HEK293T (cell line): ENCODE data around the gene FSIP1.

Source experiments
- CTCF ChIA-PET: fragments of 350-600 bp; formaldehyde crosslinking; extraction: SDS; loops from one replicate; lab custom pipeline; 2021; ENCODE audit warnings: antibody characterized with exemption, inconsistent platforms; lab: Yijun Ruan, JAX
- POLR2A ChIA-PET: fragments of 350-600 bp; formaldehyde crosslinking; extraction: SDS; loops from one replicate; lab custom pipeline; 2020; ENCODE audit warnings: antibody characterized with exemption, inconsistent platforms; lab: Yijun Ruan, JAX
- DNase-seq: peaks from one replicate; pipeline ENCODE4 v3.0.0; 2012; ENCODE audit warnings: mixed read lengths; ENCODE audit errors: extremely low spot score
- ARNT ChIP-seq: fragments of 450-650 bp; IDR thresholded peaks from 2 replicates; pipeline ENCODE4 v1.6.1; 2017; ENCODE audit warnings: mild to moderate bottlenecking
- BHLHE40 ChIP-seq: fragments of 450-650 bp; IDR thresholded peaks from 2 replicates; pipeline ENCODE4 v1.6.1; 2016; ENCODE audit warnings: mild to moderate bottlenecking, moderate library complexity, borderline replicate concordance
- CTBP1 ChIP-seq: fragments of 450-650 bp; IDR thresholded peaks from 2 replicates; pipeline ENCODE4 v1.6.1; 2016; ENCODE audit warnings: borderline replicate concordance
- ELF4 ChIP-seq: fragments of 450-650 bp; IDR thresholded peaks from 2 replicates; pipeline ENCODE4 v1.6.1; 2017; ENCODE audit warnings: antibody characterized with exemption
- FOXA1 ChIP-seq: fragments of 450-650 bp; IDR thresholded peaks from 2 replicates; pipeline ENCODE4 v1.6.1; 2016; ENCODE audit warnings: mild to moderate bottlenecking
- FOXK2 ChIP-seq: fragments of 450-650 bp; IDR thresholded peaks from 2 replicates; pipeline ENCODE4 v1.6.1; 2016; ENCODE audit warnings: mild to moderate bottlenecking
- FOXM1 ChIP-seq: fragments of 450-650 bp; IDR thresholded peaks from 2 replicates; pipeline ENCODE4 v1.6.1; 2017; ENCODE audit warnings: mild to moderate bottlenecking, borderline replicate concordance
- HDGF ChIP-seq: fragments of 450-650 bp; IDR thresholded peaks from 2 replicates; pipeline ENCODE4 v1.6.1; 2017; ENCODE audit warnings: antibody characterized with exemption, borderline replicate concordance
- L3MBTL2 ChIP-seq: fragments of 450-650 bp; conservative IDR thresholded peaks from 2 replicates; pipeline ENCODE4 v1.6.1; 2016; ENCODE audit warnings: mild to moderate bottlenecking
- LEF1 ChIP-seq: fragments of 450-650 bp; IDR thresholded peaks from 2 replicates; pipeline ENCODE4 v1.6.1; 2017; ENCODE audit warnings: mild to moderate bottlenecking, borderline replicate concordance
- NFRKB ChIP-seq: fragments of 450-650 bp; IDR thresholded peaks from 2 replicates; pipeline ENCODE4 v1.6.1; 2016; ENCODE audit warnings: mild to moderate bottlenecking, moderate library complexity
- PKNOX1 ChIP-seq: fragments of 450-650 bp; IDR thresholded peaks from 2 replicates; pipeline ENCODE4 v1.6.1; 2016
- SP1 ChIP-seq: fragments of 450-650 bp; IDR thresholded peaks from 2 replicates; pipeline ENCODE4 v1.6.1; 2017
- SUZ12 ChIP-seq: fragments of 450-650 bp; IDR thresholded peaks from 2 replicates; pipeline ENCODE4 v1.6.1; 2016; ENCODE audit warnings: mild to moderate bottlenecking
- TARDBP ChIP-seq: fragments of 450-650 bp; IDR thresholded peaks from 2 replicates; pipeline ENCODE4 v1.6.1; 2016
- ZNF384 ChIP-seq: fragments of 450-650 bp; IDR thresholded peaks from 2 replicates; pipeline ENCODE4 v1.6.1; 2016

The FSIP1 gene

GRCh38 chr15:39649757-39650156, 132.9 kb downstream of the FSIP1 start:
- no peak for TF ChIP-seq ZNF384
- TF ChIP-seq PKNOX1 = no peak
- no peak for TF ChIP-seq LEF1
- no peak for TF ChIP-seq HDGF
- no peak for TF ChIP-seq SUZ12
- no peak for TF ChIP-seq FOXA1
- no peak for TF ChIP-seq CTBP1
- TF ChIP-seq BHLHE40 = no peak
- no peak for TF ChIP-seq TARDBP
- no peak for TF ChIP-seq FOXK2
- TF ChIP-seq ARNT = no peak
- no peak for TF ChIP-seq L3MBTL2
- no peak for TF ChIP-seq FOXM1
- no peak for TF ChIP-seq ELF4
- TF ChIP-seq NFRKB = no peak
- no peak for TF ChIP-seq SP1
- ChIA-PET CTCF (no interaction called here), POLR2A (no interaction called here)
- no peak for DNase-seq

GRCh38 chr15:39646425-39646824, 136.2 kb downstream of the FSIP1 start:
- TF ChIP-seq TARDBP (no peak), ZNF384 (no peak), FOXM1 (no peak)
- ChIA-PET POLR2A (no interaction called here), CTCF (no interaction called here)
- DNase-seq = no peak

GRCh38 chr15:39645976-39646257, 136.7 kb downstream of the FSIP1 start:
- POLR2A ChIA-PET = no interaction called here
- CTCF ChIA-PET = interaction anchor here (0.6 kb wide), 1 partner anchor 29 kb away, joined by 10 read pairs; no protein-coding TSS in a partner anchor
- TF ChIP-seq HDGF (no peak), ZNF384 (no peak), ELF4 (no peak), SP1 (no peak), NFRKB (no peak), CTBP1 (no peak), L3MBTL2 (no peak), FOXM1 (no peak), TARDBP (no peak), FOXK2 (no peak), BHLHE40 (no peak), FOXA1 (no peak), SUZ12 (no peak), LEF1 (no peak), ARNT (no peak), PKNOX1 (no peak)
- no peak for DNase-seq

GRCh38 chr15:39645138-39645975, 137.3 kb downstream of the FSIP1 start:
- TF ChIP-seq ARNT (no peak), FOXM1 (no peak), L3MBTL2 (no peak), BHLHE40 (no peak), HDGF (no peak), ELF4 (no peak), SP1 (no peak), CTBP1 (no peak), LEF1 (no peak)
- CTCF ChIA-PET = interaction anchor here (0.6 kb wide), 2 partner anchors 29 to 908 kb away, joined by 3 to 10 read pairs; no protein-coding TSS in a partner anchor
- POLR2A ChIA-PET = no interaction called here
- no peak for DNase-seq

GRCh38 chr15:39644136-39644535, 138.5 kb downstream of the FSIP1 start:
- ChIA-PET POLR2A (no interaction called here), CTCF (no interaction called here)
- no peak for TF ChIP-seq NFRKB
- no peak for TF ChIP-seq L3MBTL2
- no peak for TF ChIP-seq TARDBP
- TF ChIP-seq ZNF384 = no peak
- TF ChIP-seq ELF4 = no peak
- no peak for TF ChIP-seq SUZ12
- TF ChIP-seq BHLHE40 = no peak
- TF ChIP-seq FOXA1 = no peak
- no peak for TF ChIP-seq CTBP1
- no peak for TF ChIP-seq PKNOX1
- no peak for TF ChIP-seq SP1
- no peak for TF ChIP-seq HDGF
- TF ChIP-seq ARNT = no peak
- TF ChIP-seq FOXK2 = no peak
- no peak for TF ChIP-seq FOXM1
- no peak for TF ChIP-seq LEF1
- DNase-seq = no peak

GRCh38 chr15:39643727-39644126, 138.9 kb downstream of the FSIP1 start:
- ChIA-PET POLR2A (no interaction called here), CTCF (no interaction called here)
- no peak for TF ChIP-seq ARNT
- no peak for TF ChIP-seq ZNF384
- no peak for TF ChIP-seq HDGF
- no peak for TF ChIP-seq SUZ12
- TF ChIP-seq BHLHE40 = no peak
- no peak for TF ChIP-seq NFRKB
- no peak for TF ChIP-seq TARDBP
- TF ChIP-seq SP1 = no peak
- TF ChIP-seq L3MBTL2 = no peak
- TF ChIP-seq FOXK2 = no peak
- no peak for TF ChIP-seq ELF4
- no peak for TF ChIP-seq FOXM1
- TF ChIP-seq CTBP1 = no peak
- TF ChIP-seq PKNOX1 = no peak
- TF ChIP-seq FOXA1 = no peak
- no peak for DNase-seq
